ENCODE measurements around the gene ROS1. TPM values are rescaled to one million over a fixed set of nuclear protein-coding genes. Genes with fewer than 3 reads are reported as not detected.

The ROS1 gene
- total RNA-seq, 1 donor from 2014 or later, result not detected

DNA sequence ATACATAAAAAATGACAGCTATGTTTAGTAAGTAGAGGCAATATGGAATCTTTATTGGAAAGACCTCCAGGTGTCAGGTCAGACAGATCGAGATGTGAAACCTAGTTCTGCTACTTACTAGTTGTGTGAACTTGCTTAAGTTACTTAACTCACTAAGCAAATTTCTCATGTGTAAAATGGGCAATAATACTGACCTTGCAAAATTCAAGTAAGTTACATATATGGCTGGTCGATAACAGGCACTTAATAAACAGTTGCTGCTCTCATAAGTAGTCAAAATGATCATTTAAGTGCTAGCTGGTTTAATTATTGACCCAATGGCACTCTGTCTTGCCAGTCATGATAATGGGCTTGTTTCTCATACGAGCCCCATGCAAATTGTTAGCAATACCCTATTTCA is 114.4 kb downstream of the ROS1 start:
- Histone ChIP-seq H3K36me3 (no peaks in the 10 kb centered on the region), H3K4me1 (no peaks in the 10 kb centered on the region), H3K27ac (no peak overlapping the region), H3K4me3 (no peak overlapping the region), H3K27me3 (no peaks in the 10 kb centered on the region), H3K9me3 (no peaks in the 10 kb centered on the region)
- intact Hi-C loops (cut with DNase I), result no loop called here
- DNase-seq (ENCODE audit: extremely low spot score in 2 of 2), result no peak
- TF ChIP-seq POLR2A (IDR thresholded peaks at IDR 0.05) (no peak), CTCF (IDR thresholded peaks at IDR 0.05) (no peak), POLR2AphosphoS5 (IDR thresholded peaks at IDR 0.05; ENCODE audit: insufficient read depth in 1 of 2, low read depth in 1 of 2) (no peak)

DNA sequence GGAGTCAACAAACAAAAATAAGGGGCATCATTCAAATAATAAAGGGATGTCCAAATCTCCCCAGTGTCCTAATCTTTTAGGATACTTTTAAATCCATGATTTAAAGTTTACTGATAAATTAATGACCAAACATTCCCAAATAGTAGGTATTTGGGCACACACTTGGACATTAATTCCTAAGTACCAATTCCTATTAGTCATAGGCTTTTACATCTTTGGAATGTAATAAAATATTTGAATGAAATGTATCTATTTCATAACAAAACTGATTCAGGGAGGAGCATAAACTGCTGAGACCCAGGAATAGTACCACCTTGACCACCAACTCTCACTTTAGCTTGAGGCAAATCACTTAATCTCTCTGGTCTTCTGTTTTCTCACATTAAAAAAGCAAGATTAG is 116.1 kb downstream of the ROS1 start:
- TF ChIP-seq POLR2AphosphoS5 (IDR thresholded peaks at IDR 0.05; ENCODE audit: insufficient read depth in 1 of 2, low read depth in 1 of 2) (no peak), CTCF (IDR thresholded peaks at IDR 0.05) (no peak), POLR2A (IDR thresholded peaks at IDR 0.05) (no peak)
- H3K27ac ChIP-seq, result no peak overlapping the region
- DNase-seq (ENCODE audit: extremely low spot score in 2 of 2), result no peak
- intact Hi-C loops (cut with DNase I), result no loop called here
- no peaks in the 10 kb centered on the region for H3K4me1 ChIP-seq
- no peaks in the 10 kb centered on the region for H3K27me3 ChIP-seq
- no peaks in the 10 kb centered on the region for H3K36me3 ChIP-seq
- H3K9me3 ChIP-seq, result no peaks in the 10 kb centered on the region
- no peak overlapping the region for H3K4me3 ChIP-seq

DNA sequence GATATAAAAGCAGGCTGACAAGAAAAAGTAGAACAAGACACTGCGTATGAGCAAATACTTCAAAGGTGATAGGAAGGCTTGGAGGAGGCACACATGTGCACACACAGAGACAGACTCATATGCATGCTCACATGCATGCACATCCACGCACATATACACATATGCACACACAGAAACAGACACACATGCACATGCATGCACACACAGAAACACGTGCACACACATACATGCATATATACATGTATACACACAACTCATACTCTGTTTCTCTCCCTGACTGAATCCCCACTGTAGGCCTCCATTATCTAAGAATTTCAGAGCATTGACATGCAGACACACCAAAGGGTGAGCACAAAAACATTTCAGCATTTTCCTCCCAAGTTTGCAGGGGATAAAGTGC is 116.7 kb downstream of the ROS1 start:
- no peak for DNase-seq (ENCODE audit: extremely low spot score in 2 of 2)
- Histone ChIP-seq H3K36me3 (no peaks in the 10 kb centered on the region), H3K4me3 (no peak overlapping the region), H3K9me3 (no peaks in the 10 kb centered on the region), H3K27me3 (no peaks in the 10 kb centered on the region), H3K4me1 (no peaks in the 10 kb centered on the region), H3K27ac (no peak overlapping the region)
- intact Hi-C loops (cut with DNase I), result no loop called here
- TF ChIP-seq POLR2A (IDR thresholded peaks at IDR 0.05) (no peak), CTCF (IDR thresholded peaks at IDR 0.05) (no peak), POLR2AphosphoS5 (IDR thresholded peaks at IDR 0.05; ENCODE audit: insufficient read depth in 1 of 2, low read depth in 1 of 2) (no peak)

- intact Hi-C loops (cut with DNase I), result no loop called here
- H3K36me3 ChIP-seq, result no peaks in the 10 kb centered on the region
- H3K9me3 ChIP-seq, result no peaks in the 10 kb centered on the region
- no peak overlapping the region for H3K4me3 ChIP-seq
- H3K27ac ChIP-seq, result no peak overlapping the region
- H3K27me3 ChIP-seq, result no peaks in the 10 kb centered on the region
- no peak for DNase-seq (ENCODE audit: extremely low spot score in 2 of 2)
- no peaks in the 10 kb centered on the region for H3K4me1 ChIP-seq
- TF ChIP-seq POLR2AphosphoS5 (IDR thresholded peaks at IDR 0.05; ENCODE audit: insufficient read depth in 1 of 2, low read depth in 1 of 2) (no peak), CTCF (IDR thresholded peaks at IDR 0.05) (no peak), POLR2A (IDR thresholded peaks at IDR 0.05) (no peak)
These were observed 118.1 kb downstream of the ROS1 start for GRCh38 chr6:117307655-117308054.

DNA sequence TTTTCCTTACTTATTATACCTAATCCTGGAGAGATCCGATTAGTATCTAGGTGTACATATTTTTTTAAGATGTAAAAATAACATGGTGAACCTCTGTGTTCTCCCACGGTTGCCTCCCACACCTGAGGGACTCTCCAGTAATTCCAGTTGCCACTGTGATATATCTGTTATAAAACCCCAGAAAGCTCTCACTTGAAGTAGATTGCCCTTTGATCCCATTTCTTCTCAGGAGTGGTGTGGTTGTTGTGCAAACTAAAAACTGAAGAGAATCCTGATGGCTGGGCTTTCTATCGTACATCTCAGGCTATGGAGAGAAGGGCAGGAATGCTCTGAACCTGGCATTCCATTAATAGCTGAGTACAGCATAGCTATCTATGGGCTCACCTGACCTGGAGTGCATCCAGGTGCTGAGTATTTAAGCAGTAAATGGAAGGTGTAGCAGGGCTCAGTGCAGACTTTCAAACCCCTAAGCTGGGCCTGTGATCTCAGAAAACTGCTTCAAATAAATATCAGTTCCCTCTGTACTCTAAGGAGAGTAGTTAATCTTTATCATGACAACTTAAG is 119.4 kb downstream of the ROS1 start:
- H3K27me3 ChIP-seq, result no peaks in the 10 kb centered on the region
- H3K36me3 ChIP-seq, result no peaks in the 10 kb centered on the region
- no peak for DNase-seq (ENCODE audit: extremely low spot score in 2 of 2)
- H3K4me3 ChIP-seq, result no peak overlapping the region
- no peak for TF ChIP-seq CTCF (IDR thresholded peaks at IDR 0.05)
- TF ChIP-seq POLR2AphosphoS5 (IDR thresholded peaks at IDR 0.05; ENCODE audit: insufficient read depth in 1 of 2, low read depth in 1 of 2), result no peak
- no peak for TF ChIP-seq POLR2A (IDR thresholded peaks at IDR 0.05)
- no peaks in the 10 kb centered on the region for H3K9me3 ChIP-seq
- H3K4me1 ChIP-seq, result no peaks in the 10 kb centered on the region
- no peak overlapping the region for H3K27ac ChIP-seq
- intact Hi-C loops (cut with DNase I), result no loop called here

All from vagina (tissue), 2 donors.